Astrocyte of the spinal cord (primary cell): ENCODE results near the gene RPL21.

Source experiments
- DNase-seq: peaks from one replicate; pipeline ENCODE4 v3.0.0; 2011; ENCODE audit warnings: low read depth, low spot score
- H3K4me3 ChIP-seq: 2 replicates; pipeline ENCODE4 v1.5.1; 2011; ENCODE audit warnings: low read depth, mild to moderate bottlenecking, low read length, moderate library complexity
- in situ Hi-C: cut with HindIII; loops from 2 replicates; pipeline ENCODE4 v1.10.0; 2017; ENCODE audit warnings: low sequenced_read_pairs
- TF ChIP-seq, protein P1 (sequence below): IDR thresholded peaks from 2 replicates; pipeline ENCODE4 v1.5.1; 2012; ENCODE audit warnings: low read depth, mild to moderate bottlenecking, low read length, inconsistent platforms

The RPL21 gene

DNA sequence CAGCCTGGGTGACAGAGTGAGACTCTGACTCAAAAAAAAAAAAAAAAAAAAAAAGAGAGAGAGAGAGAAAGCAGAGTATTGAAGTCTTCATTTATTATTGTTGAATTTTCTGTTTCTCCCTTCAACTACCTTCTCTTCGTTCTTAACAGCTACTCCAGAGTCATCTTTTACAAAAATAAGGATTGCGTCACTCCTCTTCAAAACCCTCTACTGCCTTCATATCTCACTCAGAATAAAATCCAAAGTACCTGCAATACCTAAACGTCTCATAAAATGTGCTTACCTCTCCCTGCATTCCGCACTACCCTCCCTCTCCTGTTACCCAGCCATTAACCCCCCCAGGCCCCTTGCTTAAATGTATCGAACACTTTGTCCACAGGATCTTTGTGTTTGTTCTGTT lies 17.4 kb upstream of the RPL21 start:
- TF ChIP-seq, protein P1, sequence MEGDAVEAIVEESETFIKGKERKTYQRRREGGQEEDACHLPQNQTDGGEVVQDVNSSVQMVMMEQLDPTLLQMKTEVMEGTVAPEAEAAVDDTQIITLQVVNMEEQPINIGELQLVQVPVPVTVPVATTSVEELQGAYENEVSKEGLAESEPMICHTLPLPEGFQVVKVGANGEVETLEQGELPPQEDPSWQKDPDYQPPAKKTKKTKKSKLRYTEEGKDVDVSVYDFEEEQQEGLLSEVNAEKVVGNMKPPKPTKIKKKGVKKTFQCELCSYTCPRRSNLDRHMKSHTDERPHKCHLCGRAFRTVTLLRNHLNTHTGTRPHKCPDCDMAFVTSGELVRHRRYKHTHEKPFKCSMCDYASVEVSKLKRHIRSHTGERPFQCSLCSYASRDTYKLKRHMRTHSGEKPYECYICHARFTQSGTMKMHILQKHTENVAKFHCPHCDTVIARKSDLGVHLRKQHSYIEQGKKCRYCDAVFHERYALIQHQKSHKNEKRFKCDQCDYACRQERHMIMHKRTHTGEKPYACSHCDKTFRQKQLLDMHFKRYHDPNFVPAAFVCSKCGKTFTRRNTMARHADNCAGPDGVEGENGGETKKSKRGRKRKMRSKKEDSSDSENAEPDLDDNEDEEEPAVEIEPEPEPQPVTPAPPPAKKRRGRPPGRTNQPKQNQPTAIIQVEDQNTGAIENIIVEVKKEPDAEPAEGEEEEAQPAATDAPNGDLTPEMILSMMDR: no peak
- H3K4me3 ChIP-seq: no peak overlapping the region
- in situ Hi-C loops: no loop called here

DNA sequence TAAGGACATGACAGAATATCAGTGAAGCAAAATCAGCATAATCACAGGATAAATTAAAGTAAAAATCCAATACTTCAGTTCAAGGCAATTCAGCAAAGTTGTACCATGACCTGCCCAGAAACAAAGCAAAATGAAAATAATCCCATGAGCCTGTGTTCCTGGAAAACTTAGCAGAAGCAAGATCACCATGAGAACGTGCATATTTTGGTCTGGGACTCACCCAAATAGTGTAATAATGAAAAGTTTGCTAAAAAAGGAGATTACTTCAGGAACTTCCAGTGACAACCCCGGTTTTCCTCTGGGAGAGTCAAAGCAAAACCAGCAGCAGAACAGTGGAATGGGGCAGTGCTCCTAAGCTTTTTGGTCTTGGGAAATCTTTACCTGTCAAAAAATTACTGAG lies 14.9 kb upstream of the RPL21 start:
- in situ Hi-C loops: no loop called here
- TF ChIP-seq, protein P1: no peak
- H3K4me3 ChIP-seq: no peak overlapping the region
- DNase-seq: no peak

More for the DNA sequence above, 17.4 kb upstream of the RPL21 start:
- no peak for DNase-seq

DNA sequence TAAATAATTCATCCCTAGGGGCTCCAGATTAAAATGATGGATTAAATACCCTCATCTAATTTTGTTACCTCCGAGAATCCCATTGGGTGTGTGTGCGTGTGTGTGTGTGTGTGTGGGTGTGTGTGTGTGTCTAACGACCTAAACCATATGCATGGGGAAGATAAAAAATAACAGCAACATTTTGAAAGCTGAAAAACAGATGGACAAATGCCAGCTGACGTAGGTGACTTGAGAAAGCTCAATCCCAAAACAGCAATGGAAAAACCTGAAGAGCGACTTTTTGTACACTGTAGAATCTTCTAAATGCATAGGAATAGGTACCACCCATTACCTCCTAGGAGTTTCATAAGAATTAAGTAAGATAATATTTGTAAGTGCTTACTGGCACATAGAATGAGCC lies 8.7 kb upstream of the RPL21 start:
- in situ Hi-C loops: no loop called here
- TF ChIP-seq, protein P1: no peak
- no peak for DNase-seq
- no peak overlapping the region for H3K4me3 ChIP-seq

DNA sequence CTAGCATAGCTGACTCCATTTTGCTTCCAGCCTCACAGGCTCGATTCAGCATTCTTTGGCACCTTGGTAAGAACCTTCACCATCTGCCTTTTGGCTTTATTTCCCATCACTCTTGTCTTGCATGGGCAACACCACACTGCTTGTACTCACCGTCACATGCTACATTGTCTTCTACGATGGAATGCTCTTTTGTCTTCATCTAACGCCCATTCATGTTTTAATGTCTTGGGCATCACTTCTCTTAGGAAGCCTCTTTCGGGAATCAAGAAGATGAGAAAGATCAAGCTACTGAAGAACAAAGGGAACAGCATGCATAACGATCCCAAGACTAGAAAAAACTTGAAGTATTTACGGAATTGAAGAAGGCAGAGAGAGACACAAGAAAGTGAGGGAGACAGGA lies 5.7 kb upstream of the RPL21 start:
- TF ChIP-seq, protein P1: no peak
- no peak overlapping the region for H3K4me3 ChIP-seq
- in situ Hi-C loops: no loop called here
- no peak for DNase-seq

DNA sequence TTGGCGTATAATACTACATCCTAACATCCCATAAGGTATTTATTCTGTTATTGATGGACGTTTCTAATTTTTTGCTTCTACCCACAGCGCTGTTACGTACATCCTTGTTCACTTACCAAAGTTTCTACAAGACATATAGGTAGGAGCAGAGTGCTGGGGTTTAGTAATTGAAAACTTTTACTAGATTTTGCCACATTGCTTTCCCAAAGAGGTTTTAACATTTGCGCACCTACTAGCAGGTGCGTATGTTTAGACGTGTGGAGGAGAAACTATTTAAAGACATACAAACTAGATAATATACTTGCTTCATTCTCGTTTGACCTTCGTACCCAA lies 559 bp upstream of the RPL21 start:
- TF ChIP-seq, protein P1: no peak
- peak overlapping the region; percentile 95 for H3K4me3 ChIP-seq
- in situ Hi-C loops: no loop called here
- DNase-seq: no peak

DNA sequence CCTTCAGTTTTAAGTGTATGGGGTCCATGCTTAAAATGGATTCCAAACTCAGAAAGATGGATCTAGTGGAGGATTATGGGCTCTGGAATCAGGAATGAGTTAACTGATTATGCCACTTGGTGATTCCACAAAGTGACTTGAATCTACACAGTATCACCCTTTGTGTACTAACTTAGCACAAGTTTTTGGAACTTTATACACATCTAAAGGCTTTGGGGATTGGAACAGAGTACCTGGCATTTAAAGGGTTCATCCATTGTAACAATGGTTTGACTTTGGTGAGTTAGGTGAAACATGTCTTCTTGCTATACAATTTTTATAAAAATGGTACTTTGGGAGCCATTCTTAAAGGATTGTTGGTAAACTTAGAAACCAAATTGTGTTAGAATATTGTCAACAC lies 1.1 kb downstream of the RPL21 start:
- DNase-seq: no peak
- H3K4me3 ChIP-seq: peak overlapping the region; percentile 95
- in situ Hi-C loops: no loop called here
- TF ChIP-seq, protein P1: no peak

DNA sequence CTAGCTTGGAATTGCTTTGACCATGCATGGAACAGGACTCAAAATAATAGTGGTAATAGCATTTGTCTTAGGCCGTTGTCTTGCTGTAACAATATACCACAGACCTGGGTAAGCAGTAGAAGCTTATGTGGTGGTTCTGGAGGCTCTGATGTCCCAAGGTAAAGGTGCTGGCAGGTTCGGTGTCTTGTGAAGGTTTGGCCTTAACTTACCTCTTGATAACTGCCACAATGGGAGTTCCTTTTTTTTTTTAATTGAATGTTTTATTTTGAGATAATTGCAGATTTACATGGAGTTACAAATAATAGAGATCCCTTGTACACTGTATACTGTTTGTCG lies 5.8 kb downstream of the RPL21 start:
- H3K4me3 ChIP-seq: no peak overlapping the region
- in situ Hi-C loops: no loop called here
- DNase-seq: no peak
- TF ChIP-seq, protein P1: no peak
